ENCODE results near the gene SECTM1. TPM values are rescaled to one million over a fixed set of nuclear protein-coding genes. Genes with fewer than 3 reads are reported as not detected.

Gene SECTM1
- total and polyA plus RNA-seq, 9 of the 15 experiments (the other 6 are each of a cell fraction or from before 2014, with no cell fraction given), result 0.11 to 0.46 (median 0.18) TPM; not detected in 6

- TF ChIP-seq ARID1B (IDR thresholded peaks at IDR 0.05) (0 out of 2 replicates have a peak, but pooled peaks have one; percentile 22), MTA3 (IDR thresholded peaks at IDR 0.05; ENCODE audit: borderline replicate concordance) (no peak), ARHGAP35 (IDR thresholded peaks at IDR 0.05; ENCODE audit: partially characterized antibody) (no peak), ELK3 (CRISPR knock-in tag; IDR thresholded peaks at IDR 0.05) (no peak), ZSCAN29 (IDR thresholded peaks at IDR 0.05) (no peak), TCFL5 (CRISPR knock-in tag; conservative IDR thresholded peaks at IDR 0.05) (no peak), ZKSCAN8 (CRISPR knock-in tag; IDR thresholded peaks at IDR 0.05) (no peak), MITF (IDR thresholded peaks at IDR 0.05) (no peak), ZNF639 (CRISPR knock-in tag; conservative IDR thresholded peaks at IDR 0.05 in 1 of 2, IDR thresholded peaks at IDR 0.05 in 1 of 2) (0 out of 4 replicates have a peak, but pooled peaks of 1 of the 2 experiments have one; percentile 0), ETV5 (CRISPR knock-in tag; IDR thresholded peaks at IDR 0.05; ENCODE audit: low read depth) (no peak), ZBTB26 (CRISPR knock-in tag; IDR thresholded peaks at IDR 0.05) (no peak), BRCA1 (IDR thresholded peaks at IDR 0.05) (no peak), BRCA1 (CRISPR knock-in tag; IDR thresholded peaks at IDR 0.05) (no peak), GABPA (tag; conservative IDR thresholded peaks at IDR 0.05; ENCODE audit: low read depth) (no peak), NCOA2 (IDR thresholded peaks at IDR 0.05; ENCODE audit: partially characterized antibody in 2 of 2) (no peak), BCLAF1 (IDR thresholded peaks at IDR 0.05; ENCODE audit: borderline replicate concordance in 1 of 2, control insufficient read depth in 1 of 2, low read depth in 2 of 2, low read length in 1 of 2) (no peak), ZNF644 (tag; IDR thresholded peaks at IDR 0.05; ENCODE audit: low read depth) (no peak), MEF2D (tag; conservative IDR thresholded peaks at IDR 0.05; ENCODE audit: low read depth) (no peak)
Measured at GRCh38 chr17:82272495-82273326, 60.9 kb downstream of the SECTM1 start (continued).
